ENCODE data around the gene C3orf70. TPM values are rescaled to one million over a fixed set of nuclear protein-coding genes. Genes with fewer than 3 reads are reported as not detected.
"Not testable (repeated sequence)": the region's sequence is repeated elsewhere in the genome, so short reads cannot be mapped to it uniquely, and the experiment has no call there.

Gene C3orf70
- total RNA-seq, 1 donor from 2014 or later = 0.10 TPM

DNA sequence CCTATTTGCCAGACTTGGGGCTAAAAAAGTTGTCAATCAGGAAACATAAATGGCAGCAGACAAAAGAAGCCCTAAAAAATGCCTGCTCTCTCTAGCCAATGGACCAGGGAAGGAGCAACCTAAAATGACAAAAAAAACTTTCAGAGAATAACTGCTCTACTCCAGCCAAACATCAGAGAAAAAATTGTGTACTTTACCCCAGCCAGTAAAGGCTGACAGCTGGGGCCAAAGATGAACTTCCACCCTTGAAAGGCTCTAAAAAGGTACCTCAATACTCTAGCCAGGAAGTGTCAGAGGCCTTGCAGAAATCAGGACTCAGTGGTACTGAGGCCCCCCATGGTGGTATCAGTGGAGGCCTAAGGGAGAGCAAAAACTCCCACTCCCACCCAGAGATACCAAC lies 18.4 kb downstream of the C3orf70 start:
- H3K4me3 Mint-ChIP-seq = no peak overlapping the region
- no peaks in the 10 kb centered on the region for H3K9me3 Mint-ChIP-seq
- H3K36me3 Mint-ChIP-seq (ENCODE audit: low read depth) = no peaks in the 10 kb centered on the region
- no peak overlapping the region for H3K27ac Mint-ChIP-seq
- DNase-seq (ENCODE audit: low spot score) = no peak
- intact Hi-C loops (cut with micrococcal nuclease) = no loop called here
- peaks cover 11% of the 10 kb centered on the region for H3K27me3 Mint-ChIP-seq (ENCODE audit: insufficient read depth)
- no peaks in the 10 kb centered on the region for H3K4me1 Mint-ChIP-seq (ENCODE audit: low read depth)

DNA sequence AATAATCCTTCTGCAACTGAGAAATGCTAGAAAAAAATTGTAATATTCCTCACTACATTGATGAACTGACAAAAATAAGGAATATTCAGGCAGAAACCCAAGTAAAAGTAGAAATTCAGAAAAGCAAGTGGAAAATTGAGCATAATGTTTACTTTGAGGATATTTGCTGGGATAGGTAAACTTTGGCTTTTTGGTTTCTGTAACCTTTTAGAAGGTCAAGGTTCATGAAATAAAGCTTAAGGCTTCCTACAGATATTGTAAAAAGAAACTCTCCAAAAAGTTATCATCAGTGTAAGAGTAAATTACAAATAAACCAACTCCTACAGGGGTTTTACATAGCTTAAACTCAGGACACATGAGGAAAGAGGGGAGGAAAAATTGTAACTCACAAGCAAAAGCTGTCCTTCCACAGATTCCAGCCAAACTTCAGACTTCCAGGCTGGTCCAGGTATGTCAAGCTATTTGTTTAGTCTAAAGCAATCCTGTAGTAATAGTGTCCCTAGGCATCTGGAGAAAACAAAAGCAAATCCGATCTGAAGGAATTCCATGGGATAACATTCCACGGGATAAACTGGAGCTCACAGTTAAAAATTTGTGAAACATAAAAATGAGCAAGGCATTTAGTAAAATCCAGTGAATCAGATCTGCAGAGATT lies 21.1 kb downstream of the C3orf70 start:
- no peaks in the 10 kb centered on the region for H3K9me3 Mint-ChIP-seq
- DNase-seq (ENCODE audit: low spot score) = no peak
- peaks cover 7% of the 10 kb centered on the region for H3K27me3 Mint-ChIP-seq (ENCODE audit: insufficient read depth)
- H3K4me1 Mint-ChIP-seq (ENCODE audit: low read depth) = no peaks in the 10 kb centered on the region
- H3K27ac Mint-ChIP-seq = no peak overlapping the region
- H3K4me3 Mint-ChIP-seq = no peak overlapping the region
- intact Hi-C loops (cut with micrococcal nuclease) = no loop called here
- no peaks in the 10 kb centered on the region for H3K36me3 Mint-ChIP-seq (ENCODE audit: low read depth)

DNA sequence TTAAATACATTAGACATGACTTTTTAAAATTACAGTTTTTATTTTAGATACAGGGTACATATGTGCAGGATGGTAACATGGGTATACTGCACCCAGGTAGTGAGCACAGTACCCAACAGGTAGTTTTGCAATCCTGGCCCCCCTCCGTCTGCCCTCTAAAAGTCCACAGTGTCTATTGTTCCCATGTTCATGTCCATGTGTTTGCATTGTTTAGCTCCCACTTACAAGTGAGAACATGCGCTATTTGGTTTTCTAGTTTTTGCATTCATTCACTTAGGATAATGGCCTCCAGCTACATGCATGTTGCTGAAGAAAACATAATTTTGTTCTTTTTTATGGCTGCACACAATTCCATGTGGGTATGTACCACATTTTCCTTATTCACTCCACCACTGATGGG lies 23.8 kb downstream of the C3orf70 start:
- DNase-seq (ENCODE audit: low spot score) = no peak
- Mint-ChIP-seq H3K9me3 (no peaks in the 10 kb centered on the region), H3K4me1 (ENCODE audit: low read depth) (no peaks in the 10 kb centered on the region), H3K36me3 (ENCODE audit: low read depth) (no peaks in the 10 kb centered on the region), H3K4me3 (no peak overlapping the region), H3K27me3 (ENCODE audit: insufficient read depth) (peaks cover 7% of the 10 kb centered on the region), H3K27ac (no peak overlapping the region)
- intact Hi-C loops (cut with micrococcal nuclease) = no loop called here

DNA sequence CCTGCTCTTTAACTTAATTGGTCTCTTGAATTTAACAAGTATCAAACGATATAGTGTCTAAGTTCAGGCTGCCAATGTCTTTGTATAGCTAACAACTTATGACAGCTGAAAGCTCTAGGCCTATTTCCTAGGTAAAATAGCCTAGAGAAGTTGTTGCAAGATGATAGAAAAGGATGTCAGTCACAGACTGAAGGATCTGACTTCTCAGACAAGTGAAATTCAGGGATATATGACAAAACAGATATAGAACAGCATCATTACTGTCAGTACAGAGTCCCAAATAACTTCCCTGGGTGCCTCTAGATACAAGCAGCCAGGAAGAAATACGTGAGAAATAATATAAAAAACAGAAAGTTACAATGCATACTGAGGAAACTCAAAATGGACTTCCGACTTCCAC lies 26.7 kb downstream of the C3orf70 start:
- Mint-ChIP-seq H3K36me3 (ENCODE audit: low read depth) (no peaks in the 10 kb centered on the region), H3K9me3 (no peaks in the 10 kb centered on the region)

DNA sequence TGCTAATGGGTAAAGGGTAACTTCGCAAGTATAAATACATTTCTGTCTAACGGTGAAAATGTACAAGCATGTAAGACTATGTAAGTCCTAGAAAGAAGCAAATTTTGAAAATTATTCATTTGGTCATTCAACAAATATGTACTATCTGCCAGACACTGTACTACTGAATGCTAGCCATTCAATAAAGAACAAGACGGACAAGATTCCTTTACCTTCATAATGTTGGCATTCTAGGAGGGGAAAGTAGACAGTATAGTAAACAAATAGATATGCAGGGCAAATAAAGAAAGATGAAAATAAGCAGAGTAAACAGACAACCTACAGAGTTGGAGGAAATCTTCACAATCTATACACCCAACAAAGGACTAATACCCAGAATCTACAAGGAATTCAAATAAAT lies 32.7 kb downstream of the C3orf70 start:
- no peaks in the 10 kb centered on the region for H3K4me1 Mint-ChIP-seq (ENCODE audit: low read depth)
- no peak overlapping the region for H3K4me3 Mint-ChIP-seq
- no peaks in the 10 kb centered on the region for H3K9me3 Mint-ChIP-seq
- H3K27me3 Mint-ChIP-seq (ENCODE audit: insufficient read depth) = peaks cover 16% of the 10 kb centered on the region
- no peak for DNase-seq (ENCODE audit: low spot score)
- no peak overlapping the region for H3K27ac Mint-ChIP-seq
- no peaks in the 10 kb centered on the region for H3K36me3 Mint-ChIP-seq (ENCODE audit: low read depth)
- intact Hi-C loops (cut with micrococcal nuclease) = no loop called here

More for the DNA sequence above, 26.7 kb downstream of the C3orf70 start:
- Mint-ChIP-seq H3K27ac (no peak overlapping the region), H3K4me3 (no peak overlapping the region), H3K27me3 (ENCODE audit: insufficient read depth) (peaks cover 3% of the 10 kb centered on the region), H3K4me1 (ENCODE audit: low read depth) (no peaks in the 10 kb centered on the region)
- intact Hi-C loops (cut with micrococcal nuclease) = no loop called here
- DNase-seq (ENCODE audit: low spot score) = no peak

DNA sequence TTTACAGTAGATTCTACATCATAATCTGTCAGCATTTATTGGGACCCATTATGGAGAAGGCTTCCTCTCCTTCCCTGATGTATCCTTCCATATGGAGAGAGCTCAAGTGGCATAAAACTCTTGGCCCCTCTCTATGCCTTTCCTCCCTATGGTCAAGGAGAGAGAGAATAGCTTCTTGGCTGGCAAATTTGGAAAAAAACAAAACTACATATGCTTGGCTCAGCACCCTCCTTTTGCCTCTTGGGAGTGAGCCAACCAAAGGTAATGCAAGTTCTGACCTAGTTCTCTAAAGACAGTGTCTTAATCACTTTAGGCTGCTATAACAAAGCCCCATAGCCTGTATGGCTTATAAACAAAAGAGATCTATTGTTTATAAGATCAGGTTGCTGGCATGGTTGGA lies 37.5 kb downstream of the C3orf70 start:
- Mint-ChIP-seq H3K4me3 (no peak overlapping the region), H3K27me3 (ENCODE audit: insufficient read depth) (peaks cover 21% of the 10 kb centered on the region), H3K27ac (no peak overlapping the region), H3K4me1 (ENCODE audit: low read depth) (no peaks in the 10 kb centered on the region), H3K9me3 (no peaks in the 10 kb centered on the region), H3K36me3 (ENCODE audit: low read depth) (no peaks in the 10 kb centered on the region)
- no peak for DNase-seq (ENCODE audit: low spot score)
- intact Hi-C loops (cut with micrococcal nuclease) = no loop called here

DNA sequence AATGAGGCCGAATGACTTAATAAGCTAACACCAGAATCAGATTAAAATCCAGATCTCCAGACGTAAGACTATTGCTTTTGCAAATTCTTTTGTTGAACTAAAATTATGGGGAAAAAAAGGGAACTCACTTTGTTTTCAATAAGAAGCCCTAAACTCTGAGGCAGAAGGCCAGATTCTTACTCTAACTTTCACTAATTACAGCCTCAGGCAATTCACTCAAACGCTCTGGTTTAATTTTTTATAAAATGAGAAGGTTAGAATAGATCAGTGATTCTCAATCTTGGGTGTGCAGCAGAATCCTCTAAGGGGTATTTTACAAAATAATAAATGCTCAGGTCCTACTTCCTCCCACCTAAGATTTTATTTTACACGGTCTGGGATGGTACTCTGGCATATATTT lies 38.1 kb downstream of the C3orf70 start:
- no peaks in the 10 kb centered on the region for H3K36me3 Mint-ChIP-seq (ENCODE audit: low read depth)
- intact Hi-C loops (cut with micrococcal nuclease) = no loop called here

DNA sequence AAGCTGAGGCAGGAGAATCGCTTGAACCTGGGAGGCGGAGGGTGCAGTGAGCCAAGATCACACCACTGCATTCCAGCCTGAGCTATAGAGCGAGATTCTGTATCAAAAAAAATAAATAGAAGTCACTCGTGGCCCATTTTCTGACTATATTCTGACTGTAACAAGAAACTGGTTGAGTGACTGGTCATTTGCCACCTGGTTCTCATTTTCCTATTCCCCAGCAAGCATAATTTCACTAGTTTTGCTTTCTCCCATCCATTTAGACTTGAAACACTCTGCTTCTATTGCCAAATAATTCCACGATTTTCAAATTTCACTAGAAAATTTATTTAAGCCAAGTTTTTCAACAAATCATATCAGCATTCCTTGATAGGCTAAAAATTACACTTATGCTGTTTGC lies 40.7 kb downstream of the C3orf70 start:
- Mint-ChIP-seq H3K9me3 (no peaks in the 10 kb centered on the region), H3K4me1 (ENCODE audit: low read depth) (no peaks in the 10 kb centered on the region), H3K27ac (no peak overlapping the region), H3K4me3 (no peak overlapping the region), H3K27me3 (ENCODE audit: insufficient read depth) (peaks cover 11% of the 10 kb centered on the region), H3K36me3 (ENCODE audit: low read depth) (no peaks in the 10 kb centered on the region)
- intact Hi-C loops (cut with micrococcal nuclease) = no loop called here
- DNase-seq (ENCODE audit: low spot score) = no peak

More for the DNA sequence above, 38.1 kb downstream of the C3orf70 start:
- no peak overlapping the region for H3K27ac Mint-ChIP-seq
- DNase-seq (ENCODE audit: low spot score) = no peak
- H3K9me3 Mint-ChIP-seq = no peaks in the 10 kb centered on the region
- no peak overlapping the region for H3K4me3 Mint-ChIP-seq
- H3K27me3 Mint-ChIP-seq (ENCODE audit: insufficient read depth) = peaks cover 19% of the 10 kb centered on the region
- no peaks in the 10 kb centered on the region for H3K4me1 Mint-ChIP-seq (ENCODE audit: low read depth)

DNA sequence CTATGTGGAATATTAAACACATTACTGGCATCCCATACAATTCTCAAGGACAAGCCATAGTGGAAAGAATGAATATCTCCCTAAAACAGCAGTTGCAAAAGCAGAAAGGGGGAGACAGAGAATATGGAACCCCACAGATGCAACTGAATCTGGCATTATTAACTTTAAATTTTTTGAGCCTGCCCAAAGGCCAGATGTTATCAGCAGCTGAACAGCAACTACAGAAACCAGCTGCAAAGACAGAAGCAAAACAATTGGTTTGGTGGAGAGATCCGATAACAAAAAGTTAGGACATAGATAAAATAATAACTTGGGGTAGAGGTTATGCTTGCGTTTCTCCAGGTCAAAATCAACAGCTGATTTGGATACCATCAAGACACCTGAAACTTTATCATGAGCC lies 43.8 kb downstream of the C3orf70 start:
- intact Hi-C loops (cut with micrococcal nuclease); H3K36me3 Mint-ChIP-seq (ENCODE audit: low read depth); H3K27ac Mint-ChIP-seq; H3K4me1 Mint-ChIP-seq (ENCODE audit: low read depth); H3K4me3 Mint-ChIP-seq; DNase-seq (ENCODE audit: low spot score): not testable (repeated sequence)
- H3K9me3 Mint-ChIP-seq = peaks cover 11% of the 10 kb centered on the region
- H3K27me3 Mint-ChIP-seq (ENCODE audit: insufficient read depth) = peaks cover 11% of the 10 kb centered on the region

DNA sequence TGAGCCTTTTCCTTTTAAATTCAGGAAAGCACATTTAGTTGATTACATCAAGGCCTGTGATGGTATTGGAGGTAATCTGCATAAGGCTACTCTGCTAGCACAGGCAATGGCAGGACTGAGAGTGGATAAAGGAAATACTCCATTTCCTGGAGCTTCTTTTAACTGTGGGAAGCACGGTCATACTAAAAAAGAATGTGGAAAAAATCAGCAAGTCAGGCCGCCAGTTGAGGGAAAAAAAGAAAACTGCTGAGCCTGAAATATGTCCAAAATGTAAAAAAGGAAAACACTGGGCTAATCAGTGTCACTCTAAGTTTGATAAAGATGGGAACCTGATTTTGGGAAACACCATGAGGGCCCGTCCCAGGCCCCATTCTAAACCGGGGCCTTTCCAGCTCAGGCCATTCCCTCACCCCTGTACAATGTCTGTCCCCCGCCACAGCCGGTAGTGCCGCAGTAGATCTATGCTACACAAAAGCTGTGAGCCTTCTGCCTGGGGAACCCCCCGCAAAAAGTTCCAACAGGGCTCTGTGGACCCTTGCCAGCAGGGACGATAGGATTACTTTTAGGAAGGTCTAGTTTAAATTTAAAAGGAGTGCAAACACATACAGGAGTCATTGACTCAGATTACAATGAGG lies 46.5 kb downstream of the C3orf70 start:
- not testable (repeated sequence) for H3K4me1 Mint-ChIP-seq (ENCODE audit: low read depth); H3K36me3 Mint-ChIP-seq (ENCODE audit: low read depth)

DNA sequence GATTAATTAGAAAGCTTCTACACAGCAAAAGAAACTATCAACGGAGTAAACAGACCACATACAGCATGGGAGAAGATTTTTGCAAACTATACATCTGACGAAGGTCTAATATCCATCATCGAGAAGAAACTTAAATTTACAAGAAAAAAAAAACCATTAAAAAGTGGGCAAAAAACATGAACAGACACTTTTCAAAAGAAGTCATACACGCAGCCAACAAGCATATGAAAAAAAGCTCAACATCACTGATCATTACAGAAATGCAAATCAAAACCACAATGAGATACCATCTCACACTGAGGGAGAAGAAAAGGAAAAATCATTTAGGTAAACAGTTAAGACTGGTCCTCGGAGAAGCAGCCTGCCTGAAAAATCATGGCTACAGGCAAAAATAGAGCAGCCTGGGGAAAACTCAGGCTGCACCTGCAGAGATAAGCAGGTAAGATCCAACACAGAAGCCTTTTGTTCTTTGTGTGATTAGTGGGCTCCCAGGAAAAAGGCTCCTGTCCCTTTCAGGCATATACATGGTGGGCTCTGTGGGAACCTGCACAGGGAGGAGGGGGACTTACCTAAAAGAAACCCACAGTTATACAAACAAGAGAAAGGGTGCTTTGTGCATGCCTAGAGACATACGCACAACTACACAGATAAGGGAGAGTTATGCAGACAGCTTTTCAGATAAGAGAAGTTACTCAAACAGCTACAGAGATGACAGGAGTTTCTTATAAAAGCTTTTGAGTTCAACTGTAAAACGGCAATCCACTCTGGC lies 49.3 kb downstream of the C3orf70 start:
- no peaks in the 10 kb centered on the region for H3K4me1 Mint-ChIP-seq (ENCODE audit: low read depth)
- intact Hi-C loops (cut with micrococcal nuclease) = no loop called here
- peaks cover 14% of the 10 kb centered on the region for H3K9me3 Mint-ChIP-seq
- no peak overlapping the region for H3K4me3 Mint-ChIP-seq
- no peak for DNase-seq (ENCODE audit: low spot score)
- no peak overlapping the region for H3K27ac Mint-ChIP-seq
- no peaks in the 10 kb centered on the region for H3K36me3 Mint-ChIP-seq (ENCODE audit: low read depth)
- peaks cover 5% of the 10 kb centered on the region for H3K27me3 Mint-ChIP-seq (ENCODE audit: insufficient read depth)

More for the DNA sequence above, 46.5 kb downstream of the C3orf70 start:
- H3K4me3 Mint-ChIP-seq; DNase-seq (ENCODE audit: low spot score); intact Hi-C loops (cut with micrococcal nuclease); H3K27ac Mint-ChIP-seq; H3K27me3 Mint-ChIP-seq (ENCODE audit: insufficient read depth): not testable (repeated sequence)
- peaks cover 14% of the 10 kb centered on the region for H3K9me3 Mint-ChIP-seq

DNA sequence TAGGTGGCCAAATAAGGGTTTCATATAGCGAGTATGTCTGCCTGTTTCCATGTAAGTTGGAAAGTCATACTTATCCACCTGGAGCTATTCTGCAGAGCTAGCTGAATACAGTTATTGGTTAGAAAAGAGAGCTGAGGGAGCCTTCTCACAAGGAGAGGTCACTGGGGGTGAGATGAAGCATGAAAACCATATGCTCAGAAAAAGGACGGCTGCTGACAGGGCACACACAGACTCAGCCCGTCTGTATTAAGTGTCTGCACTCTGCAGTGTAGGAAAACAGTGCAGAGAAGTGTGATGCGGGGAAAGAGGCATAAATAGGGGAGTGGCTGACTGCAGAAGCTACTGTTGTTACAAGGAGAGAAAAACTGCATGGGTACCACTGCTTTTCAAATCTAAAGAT lies 58.2 kb downstream of the C3orf70 start:
- Mint-ChIP-seq H3K4me3 (no peak overlapping the region), H3K27ac (no peak overlapping the region), H3K27me3 (ENCODE audit: insufficient read depth) (peaks cover 9% of the 10 kb centered on the region), H3K9me3 (no peaks in the 10 kb centered on the region), H3K36me3 (ENCODE audit: low read depth) (no peaks in the 10 kb centered on the region), H3K4me1 (ENCODE audit: low read depth) (no peaks in the 10 kb centered on the region)
- intact Hi-C loops (cut with micrococcal nuclease) = no loop called here
- DNase-seq (ENCODE audit: low spot score) = no peak

DNA sequence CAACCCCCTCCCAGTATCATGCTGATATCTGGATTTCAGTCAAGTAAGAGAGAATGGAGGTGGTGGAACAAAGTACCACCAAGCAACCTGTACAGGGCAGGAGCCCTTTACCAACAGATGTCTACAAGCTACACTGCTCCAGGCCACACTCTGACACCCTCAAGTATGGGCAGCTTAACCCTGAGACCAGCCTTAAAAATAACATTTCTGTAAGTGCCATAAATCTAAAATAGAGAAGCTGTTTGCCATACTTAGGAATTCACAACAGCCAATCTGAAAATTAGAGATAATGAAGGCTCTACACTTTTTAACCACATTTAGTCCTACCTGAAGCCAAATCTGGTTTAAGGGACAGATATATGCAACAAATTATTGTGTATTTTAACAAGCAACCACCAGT lies 59.7 kb downstream of the C3orf70 start:
- no peak overlapping the region for H3K4me3 Mint-ChIP-seq
- intact Hi-C loops (cut with micrococcal nuclease) = no loop called here
- H3K9me3 Mint-ChIP-seq = no peaks in the 10 kb centered on the region
- H3K36me3 Mint-ChIP-seq (ENCODE audit: low read depth) = no peaks in the 10 kb centered on the region
- DNase-seq (ENCODE audit: low spot score) = no peak
- H3K4me1 Mint-ChIP-seq (ENCODE audit: low read depth) = no peaks in the 10 kb centered on the region
- peaks cover 4% of the 10 kb centered on the region for H3K27me3 Mint-ChIP-seq (ENCODE audit: insufficient read depth)
- H3K27ac Mint-ChIP-seq = no peak overlapping the region
